Smooth muscle cell (in vitro differentiated cells): ENCODE measurements around the gene NLE1. TPM values are rescaled to one million over a fixed set of nuclear protein-coding genes. Genes with fewer than 3 reads are reported as not detected.

Source experiments
- DNase-seq: peaks from one replicate; lab custom pipeline; 2025; ENCODE audit not compliant: unreplicated experiment; lab: John Stamatoyannopoulos, UW
- H2AFZ ChIP-seq: fragments of 200-600 bp; sonication (generic); 2 replicates; pipeline ENCODE4 v1.6.0; 2016; ENCODE audit warnings: antibody characterized with exemption, low read depth, mild to moderate bottlenecking
- H3F3A ChIP-seq: fragments of 200-600 bp; sonication (generic); 2 replicates; pipeline ENCODE4 v1.6.0; 2017; ENCODE audit warnings: antibody characterized with exemption, low read depth
- H3K27ac ChIP-seq: fragments of 200-600 bp; sonication (generic); 2 replicates; pipeline ENCODE4 v1.5.1; 2016; ENCODE audit warnings: low read depth, mild to moderate bottlenecking
- H3K27me3 ChIP-seq: fragments of 200-600 bp; sonication (generic); 2 replicates; pipeline ENCODE4 v1.6.1; 2016; ENCODE audit warnings: low read depth, mild to moderate bottlenecking
- H3K36me3 ChIP-seq: fragments of 200-600 bp; sonication (generic); 2 replicates; pipeline ENCODE4 v1.5.1; 2016; ENCODE audit warnings: low read depth
- H3K4me1 ChIP-seq: fragments of 200-600 bp; sonication (generic); 2 replicates; pipeline ENCODE4 v1.5.1; 2016; ENCODE audit warnings: low read depth
- H3K4me2 ChIP-seq: fragments of 200-600 bp; sonication (generic); 2 replicates; pipeline ENCODE4 v1.6.0; 2016; ENCODE audit warnings: mild to moderate bottlenecking
- H3K4me3 ChIP-seq: fragments of 200-600 bp; sonication (generic); 2 replicates; pipeline ENCODE4 v1.5.1; 2016; ENCODE audit warnings: mild to moderate bottlenecking
- H3K79me2 ChIP-seq: fragments of 200-600 bp; sonication (generic); 2 replicates; pipeline ENCODE4 v1.6.0; 2016; ENCODE audit warnings: low read depth, mild to moderate bottlenecking
- H3K9ac ChIP-seq: fragments of 200-600 bp; sonication (generic); 2 replicates; pipeline ENCODE4 v1.6.0; 2016; ENCODE audit warnings: low read depth
- H3K9me3 ChIP-seq: fragments of 200-600 bp; sonication (generic); replicated peaks from 2 replicates; pipeline ENCODE4 v1.5.1; 2016; ENCODE audit warnings: low read depth
- H4K20me1 ChIP-seq: fragments of 200-600 bp; sonication (generic); 2 replicates; pipeline ENCODE4 v1.6.0; 2016; ENCODE audit warnings: low read depth
- WGBS: methylation state at CpG from one replicate; pipeline ENCODE4 v1.1.7; 2016; ENCODE audit warnings: low lambda C conversion rate; 5-methylcytosine and 5-hydroxymethylcytosine counted together
- polyA plus RNA-seq: library from polyadenylated mRNA; unstranded; fragments of >200 nt; fragmentation: Nextera tagmentation; extraction: Ambion mirVana; gene quantifications from 2 replicates; pipeline ENCODE4 v1.2.1, GENCODE V29; 2016
- total RNA-seq: library from RNA; depleted of rRNA; stranded (reverse); fragments of >200 nt; gene quantifications from 2 replicates; pipeline ENCODE4 v1.2.3, GENCODE V29; 2014
- TF ChIP-seq, protein P1 (sequence below): fragments of 200-600 bp; sonication (generic); IDR thresholded peaks from 2 replicates; pipeline ENCODE4 v1.5.1; 2017; ENCODE audit warnings: borderline replicate concordance, mild to moderate bottlenecking, antibody characterized with exemption; ENCODE audit not compliant: insufficient read depth, poor library complexity, severe bottlenecking

The NLE1 gene
- total and polyA plus RNA-seq, 2 experiments from 2014 or later: 5.6 to 10.3 TPM

DNA sequence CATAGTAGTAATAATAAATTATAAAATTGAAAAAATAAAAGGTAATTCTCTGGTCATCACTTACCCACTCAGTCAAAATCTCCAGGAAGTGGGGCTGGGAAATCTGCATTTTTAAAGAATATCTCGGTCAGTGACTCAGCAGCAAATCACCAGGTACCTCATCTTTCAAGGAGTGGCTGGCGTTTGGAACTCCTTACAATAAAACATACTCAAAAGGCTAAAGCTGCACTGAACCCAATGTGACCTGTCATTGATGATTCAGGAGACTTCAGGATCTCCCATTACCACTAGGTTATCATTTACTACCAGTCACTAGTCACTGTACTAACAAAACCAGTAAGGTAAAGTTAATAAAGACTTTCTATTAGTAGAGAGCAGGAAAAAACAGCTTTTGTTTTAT, 57.1 kb downstream of the NLE1 start:
- Histone ChIP-seq H3K9me3 (no peaks in the 10 kb centered on the region), H3K4me1 (peaks cover 13% of the 10 kb centered on the region), H3K4me3 (no peak overlapping the region), H3K4me2 (no peak overlapping the region), H3K36me3 (no peaks in the 10 kb centered on the region), H3K79me2 (peaks cover 39% of the 10 kb centered on the region), H3K27ac (no peak overlapping the region), H4K20me1 (peaks cover 31% of the 10 kb centered on the region), H3K9ac (no peak overlapping the region), H3F3A (no peaks in the 10 kb centered on the region), H3K27me3 (no peaks in the 10 kb centered on the region), H2AFZ (no peak overlapping the region)
- DNase-seq: no peak
- WGBS: 43% methylated on average over 2 of the region's 2 CpGs
- TF ChIP-seq, protein P1, sequence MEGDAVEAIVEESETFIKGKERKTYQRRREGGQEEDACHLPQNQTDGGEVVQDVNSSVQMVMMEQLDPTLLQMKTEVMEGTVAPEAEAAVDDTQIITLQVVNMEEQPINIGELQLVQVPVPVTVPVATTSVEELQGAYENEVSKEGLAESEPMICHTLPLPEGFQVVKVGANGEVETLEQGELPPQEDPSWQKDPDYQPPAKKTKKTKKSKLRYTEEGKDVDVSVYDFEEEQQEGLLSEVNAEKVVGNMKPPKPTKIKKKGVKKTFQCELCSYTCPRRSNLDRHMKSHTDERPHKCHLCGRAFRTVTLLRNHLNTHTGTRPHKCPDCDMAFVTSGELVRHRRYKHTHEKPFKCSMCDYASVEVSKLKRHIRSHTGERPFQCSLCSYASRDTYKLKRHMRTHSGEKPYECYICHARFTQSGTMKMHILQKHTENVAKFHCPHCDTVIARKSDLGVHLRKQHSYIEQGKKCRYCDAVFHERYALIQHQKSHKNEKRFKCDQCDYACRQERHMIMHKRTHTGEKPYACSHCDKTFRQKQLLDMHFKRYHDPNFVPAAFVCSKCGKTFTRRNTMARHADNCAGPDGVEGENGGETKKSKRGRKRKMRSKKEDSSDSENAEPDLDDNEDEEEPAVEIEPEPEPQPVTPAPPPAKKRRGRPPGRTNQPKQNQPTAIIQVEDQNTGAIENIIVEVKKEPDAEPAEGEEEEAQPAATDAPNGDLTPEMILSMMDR: no peak

- H3K36me3 ChIP-seq: no peaks in the 10 kb centered on the region
- H2AFZ ChIP-seq: no peak overlapping the region
- H3K9me3 ChIP-seq: no peaks in the 10 kb centered on the region
- H4K20me1 ChIP-seq: peaks cover 48% of the 10 kb centered on the region
- no peak for DNase-seq
- TF ChIP-seq, protein P1: no peak
- peaks cover 57% of the 10 kb centered on the region for H3K79me2 ChIP-seq
- H3K4me2 ChIP-seq: no peak overlapping the region
- no peaks in the 10 kb centered on the region for H3F3A ChIP-seq
- no peak overlapping the region for H3K4me3 ChIP-seq
- 77% methylated on average over 2 of the region's 2 CpGs for WGBS
- no peaks in the 10 kb centered on the region for H3K27me3 ChIP-seq
- peaks cover 13% of the 10 kb centered on the region for H3K4me1 ChIP-seq
- no peak overlapping the region for H3K9ac ChIP-seq
- H3K27ac ChIP-seq: no peak overlapping the region
Measured at GRCh38 chr17:35083071-35083470, 59.0 kb downstream of the NLE1 start.

GRCh38 chr17:35082073-35082657, 59.9 kb downstream of the NLE1 start:
- no peak for DNase-seq
- Histone ChIP-seq H3K4me3 (no peak overlapping the region), H4K20me1 (peaks cover 57% of the 10 kb centered on the region), H3K4me2 (peak overlapping the region; percentile 58), H2AFZ (no peak overlapping the region), H3F3A (no peaks in the 10 kb centered on the region), H3K27me3 (no peaks in the 10 kb centered on the region), H3K36me3 (no peaks in the 10 kb centered on the region), H3K27ac (peak overlapping the region; percentile 12), H3K9me3 (no peaks in the 10 kb centered on the region), H3K4me1 (peaks cover 13% of the 10 kb centered on the region), H3K9ac (no peak overlapping the region), H3K79me2 (peaks cover 50% of the 10 kb centered on the region)
- 40% methylated on average over 3 of the region's 3 CpGs for WGBS
- TF ChIP-seq, protein P1: no peak

- no peak overlapping the region for H3K27ac ChIP-seq
- TF ChIP-seq, protein P1: no peak
- no peaks in the 10 kb centered on the region for H3K27me3 ChIP-seq
- no peak for DNase-seq
- no peak overlapping the region for H3K9ac ChIP-seq
- no peaks in the 10 kb centered on the region for H3F3A ChIP-seq
- H2AFZ ChIP-seq: no peak overlapping the region
- WGBS: 94% methylated on average over 1 of the region's 1 CpG
- H3K4me1 ChIP-seq: peaks cover 13% of the 10 kb centered on the region
- H3K36me3 ChIP-seq: no peaks in the 10 kb centered on the region
- H4K20me1 ChIP-seq: peaks cover 60% of the 10 kb centered on the region
- no peaks in the 10 kb centered on the region for H3K9me3 ChIP-seq
- H3K4me3 ChIP-seq: no peak overlapping the region
- H3K79me2 ChIP-seq: peaks cover 47% of the 10 kb centered on the region
- H3K4me2 ChIP-seq: no peak overlapping the region
Measured at GRCh38 chr17:35081638-35082037, 60.5 kb downstream of the NLE1 start.
